ENCODE data around the gene GLB1L2.

The GLB1L2 gene

DNA sequence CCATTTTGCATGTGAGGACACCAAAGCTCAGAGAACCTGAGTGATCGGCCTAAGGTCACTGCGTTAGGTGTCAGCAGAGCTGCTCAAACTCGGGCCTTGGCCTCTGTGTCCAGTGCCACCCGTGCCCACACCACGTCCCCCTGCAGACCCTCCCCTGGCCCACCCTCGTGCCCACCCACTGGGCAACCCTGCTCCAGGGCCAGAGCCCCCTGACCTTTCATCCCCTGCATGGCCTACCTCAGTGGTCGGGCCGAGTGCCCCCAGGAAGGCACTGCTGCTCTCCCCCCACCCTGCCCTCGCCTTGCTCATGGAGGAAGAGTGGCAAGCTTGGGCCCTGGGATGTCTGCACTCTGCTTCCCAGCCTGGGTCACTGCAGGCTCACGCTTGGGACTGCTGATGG lies 62.5 kb downstream of the GLB1L2 start:
- no peak for DNase-seq (ENCODE audit: extremely low read depth, insufficient read length)
- no peaks in the 10 kb centered on the region for H3K36me3 ChIP-seq (ENCODE audit: control insufficient read depth, insufficient read depth, low read length)
- no peaks in the 10 kb centered on the region; the same call in 1 of the 2 replicates for H3K27me3 ChIP-seq (replicated peaks; ENCODE audit: control insufficient read depth, insufficient read depth, low read length)
- no peak overlapping the region for H3K4me3 ChIP-seq (replicated peaks; ENCODE audit: low read depth, low read length)
- TF ChIP-seq, protein P1, sequence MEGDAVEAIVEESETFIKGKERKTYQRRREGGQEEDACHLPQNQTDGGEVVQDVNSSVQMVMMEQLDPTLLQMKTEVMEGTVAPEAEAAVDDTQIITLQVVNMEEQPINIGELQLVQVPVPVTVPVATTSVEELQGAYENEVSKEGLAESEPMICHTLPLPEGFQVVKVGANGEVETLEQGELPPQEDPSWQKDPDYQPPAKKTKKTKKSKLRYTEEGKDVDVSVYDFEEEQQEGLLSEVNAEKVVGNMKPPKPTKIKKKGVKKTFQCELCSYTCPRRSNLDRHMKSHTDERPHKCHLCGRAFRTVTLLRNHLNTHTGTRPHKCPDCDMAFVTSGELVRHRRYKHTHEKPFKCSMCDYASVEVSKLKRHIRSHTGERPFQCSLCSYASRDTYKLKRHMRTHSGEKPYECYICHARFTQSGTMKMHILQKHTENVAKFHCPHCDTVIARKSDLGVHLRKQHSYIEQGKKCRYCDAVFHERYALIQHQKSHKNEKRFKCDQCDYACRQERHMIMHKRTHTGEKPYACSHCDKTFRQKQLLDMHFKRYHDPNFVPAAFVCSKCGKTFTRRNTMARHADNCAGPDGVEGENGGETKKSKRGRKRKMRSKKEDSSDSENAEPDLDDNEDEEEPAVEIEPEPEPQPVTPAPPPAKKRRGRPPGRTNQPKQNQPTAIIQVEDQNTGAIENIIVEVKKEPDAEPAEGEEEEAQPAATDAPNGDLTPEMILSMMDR (IDR thresholded peaks at IDR 0.05; ENCODE audit: insufficient read depth, low read length, poor library complexity, severe bottlenecking) = no peak

DNA sequence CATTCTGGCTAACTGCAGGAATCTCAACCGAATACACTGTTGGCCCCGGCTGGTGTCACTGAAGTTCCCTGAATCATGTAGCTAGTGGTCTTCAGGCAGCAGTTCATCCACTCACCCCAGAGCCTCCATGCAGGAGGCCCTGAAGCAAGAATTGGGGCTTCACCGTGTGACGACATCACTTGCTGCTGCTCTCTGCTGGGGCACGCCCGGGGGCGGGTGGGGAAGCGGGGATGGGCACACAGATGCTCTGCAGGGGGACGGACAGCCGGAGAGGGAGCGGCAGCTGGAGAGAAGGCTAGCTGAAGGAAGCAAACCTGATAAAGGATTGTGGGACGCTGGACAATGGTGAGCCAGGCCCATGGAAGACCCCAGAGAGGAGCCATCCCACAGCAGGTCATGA lies 63.2 kb downstream of the GLB1L2 start:
- Histone ChIP-seq H3K36me3 (ENCODE audit: control insufficient read depth, insufficient read depth, low read length) (no peaks in the 10 kb centered on the region), H3K27me3 (replicated peaks; ENCODE audit: control insufficient read depth, insufficient read depth, low read length) (no peaks in the 10 kb centered on the region; the same call in none of the 2 replicates), H3K4me3 (replicated peaks; ENCODE audit: low read depth, low read length) (no peak overlapping the region)
- no peak for DNase-seq (ENCODE audit: extremely low read depth, insufficient read length)
- TF ChIP-seq, protein P1 (IDR thresholded peaks at IDR 0.05; ENCODE audit: insufficient read depth, low read length, poor library complexity, severe bottlenecking) = no peak

DNA sequence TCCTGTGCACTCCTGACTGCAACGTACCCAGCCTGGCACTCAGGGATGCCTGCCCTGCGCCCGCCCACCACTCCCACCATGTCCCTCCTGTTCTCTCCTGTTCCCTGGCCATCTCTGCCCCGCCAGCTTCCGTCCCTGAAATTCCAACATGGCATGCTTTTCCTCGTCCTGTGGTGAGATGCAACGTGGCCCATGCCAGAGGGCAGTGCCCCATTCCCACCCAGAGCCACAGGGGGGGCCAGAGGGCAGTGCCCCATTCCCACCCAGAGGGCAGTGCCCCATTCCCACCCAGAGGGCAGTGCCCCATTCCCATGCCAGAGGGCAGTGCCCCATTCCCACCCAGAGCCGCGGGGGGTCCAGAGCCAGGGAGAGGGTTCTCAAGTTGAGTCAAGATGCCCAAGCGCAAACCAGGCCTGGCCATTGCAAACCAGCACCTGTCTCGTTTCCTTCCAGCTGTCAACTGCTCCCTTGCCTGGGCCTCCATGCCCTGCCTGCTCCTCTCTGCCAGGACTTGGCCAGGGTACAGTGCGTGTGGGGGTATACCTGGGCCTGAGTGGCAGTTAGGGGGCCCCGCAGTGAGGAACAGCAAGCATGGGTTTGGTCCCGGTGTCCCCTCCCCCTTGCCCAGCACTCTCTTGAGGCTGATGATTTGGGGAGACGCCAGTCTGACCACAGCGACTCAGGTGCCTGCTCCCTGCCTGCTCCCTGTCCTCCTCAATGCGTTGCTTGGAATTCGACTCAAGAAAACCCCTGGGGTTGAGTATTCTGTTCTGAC lies 65.7 kb downstream of the GLB1L2 start:
- DNase-seq (ENCODE audit: extremely low read depth, insufficient read length) = no peak
- TF ChIP-seq, protein P1 (IDR thresholded peaks at IDR 0.05; ENCODE audit: insufficient read depth, low read length, poor library complexity, severe bottlenecking) = no peak
- no peaks in the 10 kb centered on the region for H3K36me3 ChIP-seq (ENCODE audit: control insufficient read depth, insufficient read depth, low read length)
- no peaks in the 10 kb centered on the region; the same call in none of the 2 replicates for H3K27me3 ChIP-seq (replicated peaks; ENCODE audit: control insufficient read depth, insufficient read depth, low read length)
- H3K4me3 ChIP-seq (replicated peaks; ENCODE audit: low read depth, low read length) = no peak overlapping the region

DNA sequence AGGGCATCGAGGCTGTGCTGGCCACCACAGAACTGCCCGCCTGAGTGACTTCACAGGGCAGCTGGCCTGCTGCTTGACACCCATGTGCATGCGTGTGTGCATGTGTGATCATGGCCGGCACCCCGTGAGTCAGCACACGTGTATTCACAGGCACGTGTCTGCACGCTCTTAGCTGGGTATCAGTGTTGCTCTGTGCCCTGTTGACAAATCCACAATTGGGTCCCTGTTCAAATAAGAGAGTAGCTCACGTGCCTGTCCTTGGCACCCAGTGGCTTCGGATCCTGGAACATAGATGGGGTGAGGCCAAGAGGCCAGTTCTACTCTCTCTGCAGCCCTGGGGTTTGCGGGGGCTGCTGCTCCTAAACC lies 66.3 kb downstream of the GLB1L2 start:
- TF ChIP-seq, protein P1 (IDR thresholded peaks at IDR 0.05; ENCODE audit: insufficient read depth, low read length, poor library complexity, severe bottlenecking) = no peak
- no peak for DNase-seq (ENCODE audit: extremely low read depth, insufficient read length)
- H3K36me3 ChIP-seq (ENCODE audit: control insufficient read depth, insufficient read depth, low read length) = no peaks in the 10 kb centered on the region
- no peak overlapping the region for H3K4me3 ChIP-seq (replicated peaks; ENCODE audit: low read depth, low read length)
- no peaks in the 10 kb centered on the region; the same call in none of the 2 replicates for H3K27me3 ChIP-seq (replicated peaks; ENCODE audit: control insufficient read depth, insufficient read depth, low read length)

DNA sequence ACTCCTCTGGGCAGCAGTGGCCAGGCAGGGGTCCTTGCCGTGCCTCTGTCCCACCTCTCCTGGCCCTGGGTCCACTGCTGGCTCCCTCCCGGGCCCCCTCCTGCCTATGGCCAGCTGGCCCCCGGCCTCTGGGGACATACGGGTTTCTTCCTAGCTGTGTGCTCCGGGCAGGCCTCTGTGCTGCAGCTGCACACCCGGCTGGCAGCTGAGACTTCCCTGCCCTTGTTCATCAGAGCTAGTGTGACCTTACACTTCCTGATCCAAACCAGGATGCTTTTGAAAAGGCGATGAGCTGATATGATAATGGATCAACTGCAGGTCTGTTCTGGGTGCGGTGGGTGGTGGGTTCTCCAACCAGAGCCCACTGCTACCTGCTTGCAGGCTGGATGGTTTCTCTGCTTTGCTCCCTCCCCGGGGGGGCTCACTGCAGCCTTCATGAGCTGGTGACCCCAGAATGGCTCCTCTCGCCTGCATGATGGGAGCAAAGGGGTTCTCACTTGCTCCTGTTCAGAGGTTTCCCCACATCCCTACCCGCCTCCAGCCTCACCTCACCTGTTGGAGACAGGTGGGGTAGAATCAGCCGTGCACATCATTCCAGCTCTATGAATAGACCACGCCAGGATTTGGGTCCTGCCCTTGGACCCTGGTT lies 67.0 kb downstream of the GLB1L2 start:
- DNase-seq (ENCODE audit: extremely low read depth, insufficient read length) = no peak
- Histone ChIP-seq H3K4me3 (replicated peaks; ENCODE audit: low read depth, low read length) (no peak overlapping the region), H3K27me3 (replicated peaks; ENCODE audit: control insufficient read depth, insufficient read depth, low read length) (no peaks in the 10 kb centered on the region; the same call in none of the 2 replicates), H3K36me3 (ENCODE audit: control insufficient read depth, insufficient read depth, low read length) (no peaks in the 10 kb centered on the region)
- TF ChIP-seq, protein P1 (IDR thresholded peaks at IDR 0.05; ENCODE audit: insufficient read depth, low read length, poor library complexity, severe bottlenecking) = no peak

Measured in GM06990 (cell line).